ENCODE measurements around the gene PDPK1. TPM values are rescaled to one million over a fixed set of nuclear protein-coding genes. Genes with fewer than 3 reads are reported as not detected.
A peak's percentile ranks its signal among the peaks of the same experiment; 100 is the strongest.

PDPK1 gene
- total and polyA plus RNA-seq, 11 donors = 12.3 to 54.1 (median 35.7) TPM

DNA sequence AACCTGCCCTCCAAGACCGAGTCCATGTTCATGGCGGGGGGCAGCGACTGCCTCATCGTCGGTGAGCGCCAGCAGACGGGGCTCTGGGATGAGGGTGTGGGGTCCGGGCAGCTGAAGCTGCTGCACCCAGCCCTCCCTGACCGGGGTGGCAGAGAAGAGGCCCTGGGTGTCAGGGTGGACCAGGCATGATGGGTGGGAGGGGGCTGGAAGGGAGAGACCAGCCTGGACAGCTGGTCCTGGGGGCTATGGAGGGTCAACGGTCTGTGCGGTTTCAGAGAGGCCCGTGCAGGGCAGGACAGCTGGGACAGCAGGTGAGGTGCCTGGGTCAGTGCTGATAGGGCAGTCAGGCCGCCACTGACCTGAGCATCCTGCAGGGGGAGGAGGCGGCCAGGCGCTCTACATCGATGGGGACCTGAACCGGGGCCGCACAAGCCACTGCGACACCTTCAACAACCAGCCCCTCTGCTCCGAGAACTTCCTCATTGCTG, 37.3 kb upstream of the PDPK1 start:
- Histone ChIP-seq H3K4me1 (peaks cover 0 to 60% (median 42%) of the 10 kb centered on the region in 12 donors), H3K27me3 (no peaks in the 10 kb centered on the region), H3K4me3 (no peak overlapping the region), H3K9me3 (no peaks in the 10 kb centered on the region), H3K27ac (no peak overlapping the region), H3K36me3 (peaks cover 0 to 19% (median 3%) of the 10 kb centered on the region in 9 donors)
- ATAC-seq (no peak), DNase-seq (peak in 1 of 5 donors; percentile 64)
- WGBS, 4 donors = 84 to 89% (median 87%) methylated on average over 8 to 20 of the region's 20 CpGs
- intact Hi-C loops (cut with DNase I) = loop anchor here in 9 of 10 donors (2.0 to 10.0 kb wide), 10 partner anchors 26 to 496 kb away; partner anchors contain the start of genes ABCA3 (in 7 of the 9), CCNF (in 4 of the 9), TBC1D24 (in 1 of the 9) and ZNF598 (in 1 of the 9)
- TF ChIP-seq, protein P1, sequence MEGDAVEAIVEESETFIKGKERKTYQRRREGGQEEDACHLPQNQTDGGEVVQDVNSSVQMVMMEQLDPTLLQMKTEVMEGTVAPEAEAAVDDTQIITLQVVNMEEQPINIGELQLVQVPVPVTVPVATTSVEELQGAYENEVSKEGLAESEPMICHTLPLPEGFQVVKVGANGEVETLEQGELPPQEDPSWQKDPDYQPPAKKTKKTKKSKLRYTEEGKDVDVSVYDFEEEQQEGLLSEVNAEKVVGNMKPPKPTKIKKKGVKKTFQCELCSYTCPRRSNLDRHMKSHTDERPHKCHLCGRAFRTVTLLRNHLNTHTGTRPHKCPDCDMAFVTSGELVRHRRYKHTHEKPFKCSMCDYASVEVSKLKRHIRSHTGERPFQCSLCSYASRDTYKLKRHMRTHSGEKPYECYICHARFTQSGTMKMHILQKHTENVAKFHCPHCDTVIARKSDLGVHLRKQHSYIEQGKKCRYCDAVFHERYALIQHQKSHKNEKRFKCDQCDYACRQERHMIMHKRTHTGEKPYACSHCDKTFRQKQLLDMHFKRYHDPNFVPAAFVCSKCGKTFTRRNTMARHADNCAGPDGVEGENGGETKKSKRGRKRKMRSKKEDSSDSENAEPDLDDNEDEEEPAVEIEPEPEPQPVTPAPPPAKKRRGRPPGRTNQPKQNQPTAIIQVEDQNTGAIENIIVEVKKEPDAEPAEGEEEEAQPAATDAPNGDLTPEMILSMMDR (IDR thresholded peaks at IDR 0.05) = no peak
- no peak for TF ChIP-seq POLR2A (IDR thresholded peaks at IDR 0.05)

DNA sequence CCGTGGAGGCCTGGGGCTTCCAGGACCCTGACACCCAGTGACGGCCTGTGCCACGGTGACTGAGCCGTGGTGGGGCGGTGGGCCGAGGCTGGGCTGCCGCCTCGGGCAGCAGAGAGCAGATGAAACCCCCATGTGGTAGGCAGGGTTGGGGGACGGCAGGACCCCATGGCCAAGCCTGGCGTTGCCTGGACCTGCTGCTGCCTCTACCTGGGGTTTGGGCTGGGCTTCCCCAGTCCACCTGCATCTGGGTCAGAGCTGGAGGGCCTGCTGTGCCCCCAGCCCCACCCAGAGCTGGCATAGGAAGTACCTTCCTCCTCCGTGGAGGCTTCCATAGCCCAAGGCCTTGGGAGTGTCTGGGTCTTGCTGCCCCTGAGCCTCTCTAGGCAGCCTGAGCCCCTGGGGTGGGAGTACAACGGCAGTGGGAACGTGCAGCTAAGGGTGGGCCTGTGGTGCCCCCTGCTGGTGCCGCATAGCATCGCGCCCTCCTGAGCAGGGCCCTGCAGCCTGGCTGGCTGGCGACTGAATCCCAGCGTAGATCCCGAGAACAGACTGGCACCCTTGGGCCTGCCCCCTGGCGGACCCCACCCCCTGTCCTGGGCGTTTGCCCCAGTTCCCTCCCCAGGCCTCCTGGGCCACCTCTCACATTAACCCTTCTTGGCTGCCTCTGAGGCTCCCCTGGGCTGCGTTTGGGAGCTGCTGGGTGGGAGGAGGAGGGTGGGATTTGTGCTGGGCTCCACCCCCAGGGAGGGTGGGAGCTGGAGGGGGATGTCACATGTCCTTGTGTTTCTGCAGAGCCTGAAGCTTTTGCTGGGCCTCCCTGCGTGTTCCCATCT, 36.7 kb upstream of the PDPK1 start:
- 38 to 79% (median 58%) methylated on average over 11 to 23 of the region's 23 CpGs for WGBS, 4 donors
- DNase-seq (peak; percentile 81 to 91 (median 84)), ATAC-seq (peak; percentile 72 to 87 (median 83))
- no peaks in the 10 kb centered on the region for H3K9me3 ChIP-seq
- H3K4me3 ChIP-seq = peak overlapping the region in 9 of 12 donors; percentile 9 to 56 (median 38)
- intact Hi-C loops (cut with DNase I) = loop anchor here (1.0 to 10.0 kb wide), 12 partner anchors 26 to 496 kb away; partner anchors contain the start of genes ABCA3 (in 8 of the 10), CCNF (in 4 of the 10), TBC1D24 (in 1 of the 10) and ZNF598 (in 1 of the 10)
- peak overlapping the region in 5 of 12 donors; percentile 42 to 64 (median 61) for H3K27ac ChIP-seq
- peaks cover 0 to 16% (median 3%) of the 10 kb centered on the region in 9 donors for H3K36me3 ChIP-seq
- H3K27me3 ChIP-seq = no peaks in the 10 kb centered on the region
- H3K4me1 ChIP-seq = peaks cover 0 to 65% (median 42%) of the 10 kb centered on the region in 12 donors
- TF ChIP-seq, protein P1 (IDR thresholded peaks at IDR 0.05) = peak; percentile 97 to 100 (median 99)
- no peak for TF ChIP-seq POLR2A (IDR thresholded peaks at IDR 0.05)

DNA sequence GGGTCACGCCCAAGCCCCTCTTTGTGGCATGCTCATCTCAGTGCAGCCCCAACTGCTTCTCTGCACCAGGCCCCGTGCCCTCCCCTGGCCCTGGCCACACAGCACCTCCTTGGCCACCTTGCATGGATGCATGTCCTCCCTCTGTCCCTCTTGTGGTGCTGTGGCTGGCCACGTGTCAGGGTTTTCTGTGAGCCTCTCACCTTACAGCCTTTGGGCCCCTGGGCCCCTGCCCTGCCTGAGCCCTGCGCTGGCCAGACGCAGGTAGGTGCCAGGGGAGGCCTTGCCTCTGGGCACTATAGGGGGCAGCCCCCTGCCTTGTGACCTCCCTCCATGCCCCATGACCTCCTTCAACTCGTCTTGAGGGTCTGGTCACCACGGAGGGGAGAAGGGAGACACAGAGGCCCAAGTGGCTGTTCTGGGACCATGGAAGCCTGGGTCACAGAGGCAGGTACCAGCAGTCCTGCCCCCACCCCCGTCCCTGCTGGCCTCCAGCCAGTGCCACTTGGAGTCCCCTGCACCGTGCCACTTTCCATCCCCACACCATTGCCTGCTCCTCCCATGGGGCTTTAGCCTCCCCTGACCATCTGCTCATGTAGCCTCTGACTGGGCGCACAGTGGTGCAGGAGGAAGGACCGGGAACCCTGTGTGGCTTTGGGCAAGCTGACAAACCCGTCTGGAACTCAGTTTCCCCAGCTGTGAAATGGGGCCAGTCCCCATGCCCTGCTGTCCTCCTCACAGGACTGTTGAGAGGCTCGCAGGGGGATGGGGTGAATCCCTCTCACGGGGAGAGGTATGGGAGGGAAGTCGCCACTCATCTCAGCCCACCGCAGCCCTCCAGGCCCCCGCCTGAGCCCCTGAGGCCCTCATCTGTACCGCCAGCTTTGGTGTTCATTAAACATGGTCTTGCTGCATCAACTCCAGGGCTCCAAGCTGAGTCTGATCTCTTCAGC, 35.6 kb upstream of the PDPK1 start:
- peak overlapping the region in 3 of 12 donors; percentile 37 to 56 (median 39) for H3K4me3 ChIP-seq
- peaks cover 0 to 6% (median 0%) of the 10 kb centered on the region in 9 donors for H3K36me3 ChIP-seq
- 71 to 87% (median 78%) methylated on average over 7 to 18 of the region's 18 CpGs for WGBS, 4 donors
- intact Hi-C loops (cut with DNase I) = loop anchor here (1.0 to 10.0 kb wide), 12 partner anchors 27 to 497 kb away; partner anchors contain the start of genes ABCA3 (in 8 of the 10), CCNF (in 4 of the 10), TBC1D24 (in 1 of the 10) and ZNF598 (in 1 of the 10)
- no peak for DNase-seq
- H3K4me1 ChIP-seq = peaks cover 0 to 59% (median 36%) of the 10 kb centered on the region in 12 donors
- peak overlapping the region in 3 of 12 donors; percentile 19 to 64 (median 56) for H3K27ac ChIP-seq
- TF ChIP-seq, protein P1 (IDR thresholded peaks at IDR 0.05) = no peak
- TF ChIP-seq POLR2A (IDR thresholded peaks at IDR 0.05) = no peak
- no peak for ATAC-seq
- H3K9me3 ChIP-seq = no peaks in the 10 kb centered on the region
- no peaks in the 10 kb centered on the region for H3K27me3 ChIP-seq

Data from heart left ventricle (tissue), 16 donors.